Measurements from ENCODE around the gene MARCHF9. TPM values are rescaled to one million over a fixed set of nuclear protein-coding genes. Genes with fewer than 3 reads are reported as not detected.
"Not testable (repeated sequence)": the region's sequence is repeated elsewhere in the genome, so short reads cannot be mapped to it uniquely, and the experiment has no call there.

Gene MARCHF9, protein sequence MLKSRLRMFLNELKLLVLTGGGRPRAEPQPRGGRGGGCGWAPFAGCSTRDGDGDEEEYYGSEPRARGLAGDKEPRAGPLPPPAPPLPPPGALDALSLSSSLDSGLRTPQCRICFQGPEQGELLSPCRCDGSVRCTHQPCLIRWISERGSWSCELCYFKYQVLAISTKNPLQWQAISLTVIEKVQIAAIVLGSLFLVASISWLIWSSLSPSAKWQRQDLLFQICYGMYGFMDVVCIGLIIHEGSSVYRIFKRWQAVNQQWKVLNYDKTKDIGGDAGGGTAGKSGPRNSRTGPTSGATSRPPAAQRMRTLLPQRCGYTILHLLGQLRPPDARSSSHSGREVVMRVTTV
- total RNA-seq = 10 to 100 TPM; 10.4 to 10.8 TPM

DNA sequence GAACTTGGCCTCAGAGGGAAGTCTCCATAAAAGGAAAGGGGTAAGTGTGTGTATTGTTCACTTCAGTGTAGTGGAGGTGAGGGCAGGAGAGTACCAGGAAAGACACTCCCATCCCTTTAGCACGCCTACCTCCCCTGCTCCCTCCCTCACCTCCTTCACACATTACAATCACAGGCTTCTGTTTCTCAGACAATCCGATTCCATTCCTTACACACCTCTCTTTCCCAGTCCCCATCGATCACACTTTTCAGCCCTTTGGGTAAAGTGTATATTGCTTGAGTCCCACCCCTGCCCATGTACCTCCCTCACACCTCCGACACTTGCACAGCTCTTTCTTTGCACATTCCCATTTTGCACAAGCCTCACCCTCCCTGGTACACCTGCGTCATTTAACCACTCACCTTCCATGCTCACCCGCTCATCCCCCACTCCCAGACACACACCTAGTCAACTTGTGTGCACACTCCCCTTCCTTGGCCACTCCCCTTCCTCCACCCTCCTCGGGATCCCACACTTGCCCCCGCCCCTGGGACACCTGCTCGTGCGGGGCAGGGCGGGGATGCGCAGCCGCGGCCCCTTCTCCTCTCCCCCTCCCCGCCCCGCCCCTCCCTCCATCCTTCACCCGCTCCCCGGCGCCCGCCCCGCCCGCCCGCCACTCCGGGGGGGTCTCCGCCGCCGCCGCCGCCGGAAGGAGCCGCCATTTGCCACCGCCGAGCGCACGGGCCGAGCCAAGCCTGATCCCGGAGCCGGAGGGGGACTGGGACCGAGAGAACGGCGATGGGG lies at the start of gene MARCHF9:
Gene MARCHF9 (plus strand): TSS at position 693 of the 783 bp plus-strand sequence. CDS start 426 bp downstream, outside the sequence.
- Mint-ChIP-seq H3K9me3 (no peaks in the 10 kb centered on the region), H3K27ac (peak within 1 kb of the TSS; percentile 38), H3K4me1 (ENCODE audit: low read depth) (peaks cover 61% of the 10 kb centered on the region), H3K4me3 (peak within 1 kb of the TSS; percentile 81), H3K36me3 (ENCODE audit: low read depth) (peaks cover 30% of the 10 kb centered on the region), H3K27me3 (ENCODE audit: low read depth) (no peaks in the 10 kb centered on the region)
- intact Hi-C loops (cut with micrococcal nuclease) = loop anchor here (2.0 to 5.0 kb wide), 3 partner anchors 14 to 1842 kb away; partner anchors contain the start of gene SLC16A7
- peak; percentile 89 for DNase-seq
- CTCF ChIA-PET = interaction anchor here (0.7 to 3.4 kb wide), 4 partner anchors 11 to 83 kb away, joined by 3 to 42 read pairs (median 5); partner anchors contain the start of genes CYP27B1 and TSFM

DNA sequence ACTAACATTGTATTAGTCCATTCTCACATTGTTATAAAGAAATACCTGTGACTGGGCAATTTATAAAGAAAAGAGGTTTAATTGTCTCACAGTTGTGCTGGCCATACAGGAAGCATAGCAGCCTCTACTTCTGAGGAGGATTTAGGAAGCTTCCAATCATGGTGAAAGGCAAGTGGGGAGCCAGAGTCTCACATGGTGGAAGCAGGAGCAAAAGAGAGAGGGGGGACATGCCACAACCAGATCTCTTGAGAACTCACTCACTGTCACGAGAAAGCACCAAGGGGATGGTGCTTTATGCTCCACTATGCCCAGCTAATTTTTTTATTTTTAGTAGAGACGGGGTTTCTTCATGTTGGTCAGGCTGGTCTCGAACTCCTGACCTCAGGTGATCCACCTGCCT lies 47.7 kb upstream of the MARCHF9 start:
- no peak overlapping the region for H3K4me3 Mint-ChIP-seq
- H3K9me3 Mint-ChIP-seq = peaks cover 5% of the 10 kb centered on the region
- CTCF ChIA-PET = interaction anchor here (0.7 kb wide), 1 partner anchor 11 kb away, joined by 3 read pairs; no protein-coding TSS in a partner anchor
- H3K36me3 Mint-ChIP-seq (ENCODE audit: low read depth) = peaks cover 34% of the 10 kb centered on the region
- H3K4me1 Mint-ChIP-seq (ENCODE audit: low read depth) = peaks cover 2% of the 10 kb centered on the region
- H3K27me3 Mint-ChIP-seq (ENCODE audit: low read depth) = no peaks in the 10 kb centered on the region
- intact Hi-C loops (cut with micrococcal nuclease) = no loop called here
- H3K27ac Mint-ChIP-seq = no peak overlapping the region
- DNase-seq = no peak

DNA sequence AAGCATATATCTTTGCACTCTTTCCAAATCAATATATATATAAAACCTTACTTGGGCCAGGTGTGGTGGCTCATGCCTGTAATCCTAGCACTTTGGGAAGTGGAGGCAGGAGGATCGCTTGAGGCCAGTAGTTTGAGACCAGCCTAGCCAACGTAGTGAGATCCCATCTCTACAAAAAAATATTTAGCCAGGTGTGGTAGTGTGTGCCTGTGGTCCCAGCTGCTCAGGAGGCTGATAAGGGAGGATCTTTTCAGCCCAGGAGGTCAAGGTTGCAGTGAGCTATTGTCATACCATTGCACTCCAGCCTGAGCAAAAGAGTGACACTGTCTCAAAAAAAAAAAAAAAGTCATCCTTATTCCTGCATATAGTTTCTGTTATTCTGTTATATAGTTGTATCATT lies 46.6 kb upstream of the MARCHF9 start:
- intact Hi-C loops (cut with micrococcal nuclease) = no loop called here
- Mint-ChIP-seq H3K4me3 (no peak overlapping the region), H3K27me3 (ENCODE audit: low read depth) (no peaks in the 10 kb centered on the region), H3K27ac (no peak overlapping the region), H3K4me1 (ENCODE audit: low read depth) (peaks cover 2% of the 10 kb centered on the region), H3K9me3 (peaks cover 3% of the 10 kb centered on the region), H3K36me3 (ENCODE audit: low read depth) (peaks cover 24% of the 10 kb centered on the region)
- CTCF ChIA-PET = no interaction called here
- DNase-seq = no peak

DNA sequence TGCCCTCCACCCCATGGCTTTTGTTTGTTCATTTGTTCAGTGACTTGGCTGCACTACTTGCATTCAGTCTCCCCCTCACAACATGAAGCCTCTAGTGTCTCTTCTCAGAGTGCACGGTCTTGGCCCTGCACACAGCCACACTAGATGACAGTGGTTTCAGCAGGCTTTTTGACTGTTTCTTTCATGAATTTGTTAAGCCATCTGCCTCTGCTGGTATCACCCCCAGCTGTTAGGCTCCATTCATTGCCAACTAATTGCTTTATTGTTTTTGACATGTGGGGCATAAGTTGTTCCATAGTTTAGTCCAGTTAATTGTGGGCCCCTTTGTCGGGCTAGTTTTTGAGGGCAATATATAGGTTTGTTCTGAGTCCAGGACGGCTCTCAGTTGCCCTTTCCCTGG lies 42.2 kb upstream of the MARCHF9 start:
- no peak for DNase-seq
- H3K9me3 Mint-ChIP-seq = no peaks in the 10 kb centered on the region
- CTCF ChIA-PET = interaction anchor here (1.0 kb wide), 1 partner anchor 128 kb away, joined by 4 read pairs; no protein-coding TSS in a partner anchor

DNA sequence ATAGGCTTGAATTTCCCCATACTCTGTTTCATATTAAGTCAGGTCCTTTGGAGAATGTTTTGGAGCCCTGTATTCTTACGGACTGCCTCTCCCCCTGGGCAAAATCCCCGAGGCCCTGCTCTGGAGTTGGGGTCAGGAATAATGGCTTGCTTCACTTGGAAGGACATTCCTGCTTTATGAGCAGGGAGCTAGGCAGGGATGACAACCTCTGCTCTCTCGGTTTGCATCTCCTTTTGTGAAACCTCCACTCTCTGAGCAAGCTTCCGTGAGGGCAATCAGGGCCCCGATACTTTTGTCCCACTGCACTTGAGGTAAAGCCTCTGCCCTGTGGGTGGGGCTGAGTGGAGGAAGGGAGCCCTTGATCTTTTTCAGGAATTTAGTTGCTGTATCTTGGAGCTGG lies 41.7 kb upstream of the MARCHF9 start:
- no peak overlapping the region for H3K4me3 Mint-ChIP-seq
- H3K4me1 Mint-ChIP-seq (ENCODE audit: low read depth) = no peaks in the 10 kb centered on the region
- no peak overlapping the region for H3K27ac Mint-ChIP-seq
- intact Hi-C loops (cut with micrococcal nuclease) = no loop called here
- no peak for DNase-seq
- H3K27me3 Mint-ChIP-seq (ENCODE audit: low read depth) = no peaks in the 10 kb centered on the region
- peaks cover 19% of the 10 kb centered on the region for H3K36me3 Mint-ChIP-seq (ENCODE audit: low read depth)
- CTCF ChIA-PET = interaction anchor here (0.6 to 1.0 kb wide), 3 partner anchors 128 to 406 kb away, joined by 3 to 4 read pairs (median 3); no protein-coding TSS in a partner anchor
- H3K9me3 Mint-ChIP-seq = no peaks in the 10 kb centered on the region

More for the DNA sequence above, 42.2 kb upstream of the MARCHF9 start:
- Mint-ChIP-seq H3K4me1 (ENCODE audit: low read depth) (no peaks in the 10 kb centered on the region), H3K27ac (no peak overlapping the region), H3K27me3 (ENCODE audit: low read depth) (no peaks in the 10 kb centered on the region), H3K36me3 (ENCODE audit: low read depth) (peaks cover 16% of the 10 kb centered on the region), H3K4me3 (no peak overlapping the region)
- intact Hi-C loops (cut with micrococcal nuclease) = no loop called here

DNA sequence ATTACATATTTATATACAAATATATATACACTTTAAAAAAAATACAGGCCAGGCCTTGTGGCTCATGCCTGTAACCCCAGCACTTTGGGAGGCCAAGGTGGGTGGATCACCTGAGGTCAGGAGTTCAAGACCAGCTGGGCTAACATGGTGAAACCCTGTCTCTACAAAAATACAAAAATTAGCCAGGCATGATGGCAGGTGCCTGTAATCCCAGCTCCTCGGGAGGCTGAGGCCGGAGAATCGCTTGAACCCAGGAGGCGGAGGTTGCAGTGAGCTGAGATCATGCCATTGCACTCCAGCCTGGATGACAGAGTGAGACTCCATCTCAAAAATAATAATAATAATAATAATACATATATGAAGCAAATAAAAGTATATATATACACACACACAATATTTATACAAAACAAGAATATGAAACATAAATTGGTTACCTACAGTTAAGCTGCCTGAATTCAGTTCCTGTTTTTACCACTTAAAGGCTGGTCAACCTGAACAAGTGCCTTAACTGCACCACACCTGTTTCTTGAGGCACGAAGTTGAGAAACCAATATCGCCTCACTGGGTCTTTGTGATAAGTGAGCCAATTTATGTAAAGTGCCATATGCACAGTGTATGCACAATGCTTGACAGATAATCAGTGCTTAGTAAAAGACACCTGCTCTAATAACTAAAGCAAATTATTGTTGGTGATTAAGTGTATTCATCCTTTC lies 39.7 kb upstream of the MARCHF9 start:
- CTCF ChIA-PET; H3K4me3 Mint-ChIP-seq; H3K4me1 Mint-ChIP-seq (ENCODE audit: low read depth); H3K9me3 Mint-ChIP-seq; DNase-seq; H3K27ac Mint-ChIP-seq; intact Hi-C loops (cut with micrococcal nuclease); H3K27me3 Mint-ChIP-seq (ENCODE audit: low read depth): not testable (repeated sequence)
- peaks cover 24% of the 10 kb centered on the region for H3K36me3 Mint-ChIP-seq (ENCODE audit: low read depth)

DNA sequence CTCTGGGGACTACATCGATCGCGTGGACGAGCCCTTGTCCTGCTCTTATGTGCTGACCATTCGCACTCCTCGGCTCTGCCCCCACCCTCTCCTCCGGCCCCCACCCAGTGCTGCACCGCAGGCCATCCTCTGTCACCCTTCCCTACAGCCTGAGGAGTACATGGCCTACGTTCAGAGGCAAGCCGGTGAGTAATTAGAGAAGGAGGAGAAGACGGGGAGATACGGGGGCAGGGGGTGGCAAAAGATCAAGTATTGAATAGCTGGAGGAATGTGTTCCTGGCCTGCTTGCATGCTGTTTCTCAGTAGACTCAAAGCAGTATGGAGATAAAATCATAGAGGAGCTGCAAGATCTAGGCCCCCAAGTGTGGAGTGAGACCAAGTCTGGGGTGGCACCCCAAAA lies 39.1 kb upstream of the MARCHF9 start:
- peaks cover 23% of the 10 kb centered on the region for H3K36me3 Mint-ChIP-seq (ENCODE audit: low read depth)
- H3K4me3 Mint-ChIP-seq = no peak overlapping the region
- intact Hi-C loops (cut with micrococcal nuclease) = no loop called here

DNA sequence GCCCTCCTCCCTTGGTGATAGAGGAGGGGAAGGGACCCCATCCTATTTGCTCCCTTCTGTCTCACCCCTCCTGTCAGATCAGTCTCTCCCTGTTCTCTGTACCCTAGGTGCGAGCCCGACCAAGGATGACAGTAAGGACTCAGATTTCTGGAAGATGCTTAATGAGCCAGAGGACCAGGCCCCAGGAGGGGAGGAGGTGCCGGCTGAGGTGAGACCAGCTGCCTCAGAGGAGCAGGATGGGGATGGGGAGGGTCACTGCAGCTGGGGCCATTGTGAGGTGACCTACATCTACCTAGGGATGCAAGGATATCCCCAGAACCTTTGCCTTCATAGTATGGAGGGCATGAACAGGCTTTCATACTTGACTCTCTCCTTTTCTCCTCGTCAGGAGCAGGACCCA lies 38.6 kb upstream of the MARCHF9 start:
- intact Hi-C loops (cut with micrococcal nuclease) = no loop called here
- Mint-ChIP-seq H3K4me1 (ENCODE audit: low read depth) (no peaks in the 10 kb centered on the region), H3K27me3 (ENCODE audit: low read depth) (no peaks in the 10 kb centered on the region), H3K27ac (no peak overlapping the region), H3K4me3 (no peak overlapping the region), H3K9me3 (no peaks in the 10 kb centered on the region), H3K36me3 (ENCODE audit: low read depth) (peaks cover 24% of the 10 kb centered on the region)
- CTCF ChIA-PET = interaction anchor here (0.5 kb wide), 1 partner anchor 503 kb away, joined by 6 read pairs; no protein-coding TSS in a partner anchor
- no peak for DNase-seq

More for the DNA sequence above, 39.1 kb upstream of the MARCHF9 start:
- CTCF ChIA-PET = interaction anchor here (0.5 kb wide), 1 partner anchor 503 kb away, joined by 6 read pairs; no protein-coding TSS in a partner anchor
- Mint-ChIP-seq H3K9me3 (no peaks in the 10 kb centered on the region), H3K27ac (no peak overlapping the region), H3K4me1 (ENCODE audit: low read depth) (no peaks in the 10 kb centered on the region), H3K27me3 (ENCODE audit: low read depth) (no peaks in the 10 kb centered on the region)
- no peak for DNase-seq

DNA sequence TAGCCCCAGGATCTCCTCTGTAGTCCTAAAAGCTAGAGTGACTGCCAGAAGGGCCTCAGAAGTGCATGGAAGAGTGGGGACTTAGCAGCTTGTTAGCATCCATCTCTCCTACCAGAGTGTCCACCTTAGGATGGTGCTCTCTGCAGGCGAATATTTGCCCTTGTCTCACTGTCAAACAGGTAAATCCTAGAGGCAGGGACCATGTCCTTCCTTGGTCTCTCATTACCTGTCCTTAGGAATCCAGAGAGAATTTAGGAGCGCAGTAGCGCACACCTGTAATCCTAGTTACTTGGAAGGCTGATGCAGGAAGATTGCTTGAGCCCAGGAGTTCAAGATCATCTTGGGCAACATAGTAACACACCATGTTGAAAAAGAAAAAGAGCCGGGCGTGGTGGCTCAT lies 37.8 kb upstream of the MARCHF9 start:
- peaks cover 24% of the 10 kb centered on the region for H3K36me3 Mint-ChIP-seq (ENCODE audit: low read depth)
- intact Hi-C loops (cut with micrococcal nuclease) = no loop called here
- no peak overlapping the region for H3K4me3 Mint-ChIP-seq
- H3K27me3 Mint-ChIP-seq (ENCODE audit: low read depth) = no peaks in the 10 kb centered on the region
- H3K27ac Mint-ChIP-seq = no peak overlapping the region
- CTCF ChIA-PET = no interaction called here
- no peak for DNase-seq
- no peaks in the 10 kb centered on the region for H3K9me3 Mint-ChIP-seq
- H3K4me1 Mint-ChIP-seq (ENCODE audit: low read depth) = no peaks in the 10 kb centered on the region

DNA sequence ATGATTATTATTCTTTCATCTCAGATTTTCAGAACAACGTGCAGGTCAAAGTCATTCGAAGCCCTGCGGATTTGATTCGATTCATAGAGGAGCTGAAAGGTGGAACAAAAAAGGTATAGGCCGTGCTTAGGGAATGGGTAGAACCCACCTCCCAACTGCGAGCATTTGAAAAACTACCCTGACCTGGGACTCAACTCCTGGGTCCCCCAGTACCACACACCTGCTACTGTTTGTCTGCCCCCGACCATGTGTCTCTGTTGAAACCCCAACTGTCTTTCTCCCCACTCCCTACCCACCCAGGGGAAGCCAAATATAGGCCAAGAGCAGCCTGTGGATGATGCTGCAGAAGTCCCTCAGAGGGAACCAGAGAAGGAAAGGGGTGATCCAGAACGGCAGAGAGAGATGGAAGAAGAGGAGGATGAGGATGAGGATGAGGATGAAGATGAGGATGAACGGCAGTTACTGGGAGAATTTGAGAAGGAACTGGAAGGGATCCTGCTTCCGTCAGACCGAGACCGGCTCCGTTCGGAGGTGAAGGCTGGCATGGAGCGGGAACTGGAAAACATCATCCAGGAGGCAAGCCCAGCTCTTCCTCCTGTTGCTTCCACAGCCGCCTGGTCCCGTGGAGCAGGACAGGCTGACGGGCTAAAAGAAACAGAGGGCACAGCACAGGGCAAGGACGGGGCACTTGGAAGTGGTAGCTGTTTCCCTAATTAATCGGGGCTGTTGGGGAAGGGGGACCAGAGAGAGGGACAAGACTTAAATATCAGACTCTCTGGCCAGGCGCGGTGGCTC lies 36.9 kb upstream of the MARCHF9 start:
- CTCF ChIA-PET = interaction anchor here (0.6 to 1.8 kb wide), 4 partner anchors 11 to 217 kb away, joined by 3 to 8 read pairs (median 4); partner anchors contain the start of gene OS9
- Mint-ChIP-seq H3K27ac (peak overlapping the region; percentile 36), H3K36me3 (ENCODE audit: low read depth) (peaks cover 24% of the 10 kb centered on the region), H3K4me3 (no peak overlapping the region), H3K27me3 (ENCODE audit: low read depth) (no peaks in the 10 kb centered on the region), H3K4me1 (ENCODE audit: low read depth) (no peaks in the 10 kb centered on the region), H3K9me3 (no peaks in the 10 kb centered on the region)
- no peak for DNase-seq
- intact Hi-C loops (cut with micrococcal nuclease) = no loop called here

All from activated naive CD4-positive, alpha-beta T cell treated with anti-CD3 and anti-CD28 coated beads for 36 hours (primary cell).